Stimulated activated CD8-positive, alpha-beta memory T cell treated with anti-CD3 and anti-CD28 coated beads, Interleukin-2, amount 100 ng/mL, for 1 hour (primary cell): Measurements from ENCODE around the gene BTBD7.
"Not testable (repeated sequence)": the region's sequence is repeated elsewhere in the genome, so short reads cannot be mapped to it uniquely, and the experiment has no call there.

Source experiments
- DNase-seq, 2 donors: peaks; one replicate each; pipeline ENCODE4 v3.0.0-alpha.2; 2020; ENCODE audit warnings: low read depth in 2 of 2

BTBD7 gene

GRCh38 chr14:93263416-93263815 is 69.4 kb downstream of the BTBD7 start:
- no peak for DNase-seq

- DNase-seq = no peak
These were observed 70.4 kb downstream of the BTBD7 start for GRCh38 chr14:93262446-93262845.

- no peak for DNase-seq
These were observed 83.6 kb downstream of the BTBD7 start for GRCh38 chr14:93249128-93249831.

- DNase-seq = no peak
These were observed 86.3 kb downstream of the BTBD7 start for GRCh38 chr14:93246534-93246933.

DNA sequence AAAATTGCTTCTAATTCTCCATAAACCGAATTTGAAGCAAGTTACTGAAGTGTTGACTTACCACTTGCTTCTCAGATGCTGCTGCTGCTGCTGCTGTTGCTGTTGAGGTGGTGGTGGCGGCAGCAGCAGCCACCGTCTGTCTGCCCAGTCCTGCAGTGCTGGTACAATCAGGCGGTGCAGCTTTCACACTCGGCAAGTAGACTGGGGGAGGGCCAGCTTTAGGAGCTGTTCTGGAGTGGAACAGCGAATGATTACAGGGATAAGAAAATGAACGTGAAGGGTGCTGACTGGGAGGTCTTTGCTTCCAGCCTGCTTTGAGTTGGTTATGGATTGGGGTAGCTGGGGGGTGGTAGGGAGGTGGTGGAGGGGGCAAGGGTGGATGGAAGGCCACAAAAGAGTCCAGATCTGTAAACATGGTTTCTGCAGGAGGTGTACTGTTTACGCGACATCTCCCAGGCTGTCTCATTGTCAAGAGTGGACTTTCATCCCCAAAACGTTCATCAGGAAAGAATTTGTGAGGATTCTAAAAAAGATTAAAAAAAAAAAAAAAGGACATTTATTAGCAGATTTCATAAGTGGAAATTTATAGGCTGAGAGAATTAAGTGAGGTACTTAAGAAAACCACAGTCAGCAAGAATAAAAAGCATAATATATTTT is 86.9 kb downstream of the BTBD7 start:
- DNase-seq = no peak

DNA sequence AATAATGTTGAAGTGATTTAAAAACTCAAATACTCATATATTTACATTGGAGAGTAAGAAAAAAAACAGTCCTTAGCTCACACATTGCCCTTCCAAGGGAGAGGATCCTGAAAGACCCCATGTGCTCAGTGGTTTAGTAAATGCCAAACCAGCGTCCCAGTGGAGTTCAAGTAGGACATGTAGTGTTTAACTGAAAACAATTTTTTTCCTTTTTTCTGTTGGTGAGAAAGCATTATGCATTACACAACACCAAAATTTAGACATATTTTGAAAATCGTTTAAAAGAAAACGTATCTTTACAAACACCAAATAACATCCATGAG is 92.2 kb downstream of the BTBD7 start:
- DNase-seq = no peak

DNA sequence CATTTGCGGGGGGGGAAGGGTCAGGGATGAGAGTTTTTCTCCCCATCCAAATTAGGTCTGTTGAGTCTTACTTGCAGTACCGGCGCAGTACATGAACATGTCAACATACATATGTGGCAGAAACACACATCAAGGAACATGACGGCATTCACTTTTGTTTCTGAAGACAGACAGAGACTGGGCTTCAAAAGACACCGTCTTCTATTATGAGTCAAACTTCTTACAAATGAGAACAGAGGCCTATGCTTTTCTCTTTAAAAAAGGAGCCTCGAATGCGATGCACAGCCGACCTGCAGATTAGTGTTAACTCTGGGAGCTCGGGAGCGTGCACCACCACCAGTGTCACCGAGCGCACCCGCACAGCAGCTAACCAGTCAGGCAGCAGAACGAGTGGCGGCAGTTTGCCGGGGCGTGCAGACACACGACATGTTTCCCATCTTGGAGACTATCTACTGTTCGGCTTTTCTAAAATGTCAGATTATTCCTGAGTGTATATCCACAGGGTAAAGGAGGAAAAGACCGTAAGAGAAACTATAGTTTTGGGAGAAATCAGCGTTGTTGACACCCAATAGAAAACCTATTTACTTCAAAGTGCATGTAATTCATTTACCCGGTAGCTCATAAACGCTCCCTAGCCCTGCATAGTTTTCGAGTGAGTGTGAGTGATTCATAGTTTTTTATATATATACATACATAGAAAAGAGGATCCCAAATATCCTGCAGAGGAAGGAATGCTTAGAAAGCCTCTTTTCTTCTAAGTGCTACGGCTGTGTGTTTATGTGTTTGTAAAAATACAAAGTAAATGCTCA is 92.8 kb downstream of the BTBD7 start:
- DNase-seq = no peak

- no peak for DNase-seq
These were observed 98.0 kb downstream of the BTBD7 start for GRCh38 chr14:93234798-93235197.

DNA sequence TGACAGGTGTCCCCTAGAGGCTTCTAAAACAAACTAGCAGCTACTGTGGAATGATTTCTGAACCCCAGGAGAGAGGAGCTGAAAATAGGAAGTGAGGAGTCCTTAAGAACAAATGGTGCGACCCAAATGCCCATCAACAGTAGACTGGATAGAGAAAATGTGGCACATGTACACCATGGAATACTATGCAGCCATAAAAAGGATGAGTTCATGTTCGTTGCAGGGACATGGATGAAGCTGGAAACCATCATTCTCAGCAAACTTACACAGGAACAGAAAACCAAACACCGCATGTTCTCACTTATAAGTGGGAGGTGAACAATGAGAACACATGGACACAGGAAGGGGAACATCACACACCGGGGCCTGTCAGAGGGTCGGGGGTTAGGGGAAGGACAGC is 99.8 kb downstream of the BTBD7 start:
- not testable (repeated sequence) for DNase-seq

GRCh38 chr14:93232159-93232558 is 100.7 kb downstream of the BTBD7 start:
- DNase-seq = no peak

DNA sequence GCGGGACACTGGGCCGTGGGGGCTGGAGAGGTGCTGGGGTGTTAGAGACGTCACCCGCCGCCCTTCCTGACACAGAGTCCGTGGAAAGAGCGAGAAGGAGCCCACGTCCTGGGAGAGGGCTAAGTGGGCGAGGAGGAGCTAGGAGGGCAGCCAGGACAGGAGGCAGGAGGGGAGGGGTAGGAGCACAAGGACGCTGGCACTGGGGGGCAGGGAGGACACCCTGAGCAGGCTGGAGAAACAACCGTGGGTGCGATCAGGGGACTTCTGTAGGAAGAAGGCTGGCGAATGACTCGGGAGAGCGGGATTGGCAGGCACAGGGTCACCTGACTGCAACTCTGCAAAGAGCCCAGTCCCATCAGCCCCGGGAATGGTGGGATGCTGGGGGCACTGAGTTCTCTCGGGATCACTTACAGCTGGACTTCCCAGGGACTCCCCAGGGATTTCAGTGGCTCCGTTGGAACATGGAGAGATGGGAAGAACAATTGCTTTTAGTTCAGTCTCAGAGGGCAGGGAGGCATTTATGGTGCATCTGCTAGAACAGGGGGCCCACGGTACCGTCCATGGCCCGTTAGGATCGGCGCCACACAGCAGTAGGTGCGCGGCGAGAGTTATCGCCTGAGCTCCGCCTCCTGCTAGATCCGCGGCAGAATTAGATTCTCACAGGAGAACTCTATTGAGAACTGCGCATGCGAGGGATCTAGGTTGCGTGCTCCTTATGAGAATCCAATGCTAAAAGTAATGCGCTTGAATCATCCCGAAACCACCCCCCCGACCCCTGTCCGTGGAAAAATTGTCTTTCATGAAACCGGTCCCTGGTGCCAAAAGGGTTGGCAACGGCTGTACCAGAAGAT is 101.5 kb downstream of the BTBD7 start:
- no peak for DNase-seq

GRCh38 chr14:93230539-93230938 is 102.3 kb downstream of the BTBD7 start:
- DNase-seq = no peak

GRCh38 chr14:93228550-93228949 is 104.3 kb downstream of the BTBD7 start:
- no peak for DNase-seq

DNA sequence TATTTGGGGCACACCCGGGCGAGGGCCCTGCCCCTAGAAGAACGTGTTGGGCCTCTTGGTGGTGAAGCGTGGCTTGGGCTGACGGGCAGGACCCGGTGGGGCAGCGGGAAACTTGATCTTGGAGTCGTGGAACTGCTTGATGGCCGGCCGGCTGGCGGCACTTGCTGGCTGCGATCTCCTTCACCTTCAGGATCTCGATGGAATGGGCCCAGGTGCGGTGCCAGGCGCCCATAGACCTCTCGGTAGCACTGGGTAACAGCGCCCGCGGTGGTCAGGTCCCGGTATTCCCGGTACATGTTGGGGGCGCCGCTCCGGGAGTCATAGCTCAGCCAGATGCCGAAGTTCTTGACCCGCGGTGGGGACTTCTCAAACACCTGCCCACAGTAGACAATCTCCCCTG is 109.3 kb downstream of the BTBD7 start:
- DNase-seq = no peak

GRCh38 chr14:93220509-93220908 is 112.3 kb downstream of the BTBD7 start:
- no peak for DNase-seq

DNA sequence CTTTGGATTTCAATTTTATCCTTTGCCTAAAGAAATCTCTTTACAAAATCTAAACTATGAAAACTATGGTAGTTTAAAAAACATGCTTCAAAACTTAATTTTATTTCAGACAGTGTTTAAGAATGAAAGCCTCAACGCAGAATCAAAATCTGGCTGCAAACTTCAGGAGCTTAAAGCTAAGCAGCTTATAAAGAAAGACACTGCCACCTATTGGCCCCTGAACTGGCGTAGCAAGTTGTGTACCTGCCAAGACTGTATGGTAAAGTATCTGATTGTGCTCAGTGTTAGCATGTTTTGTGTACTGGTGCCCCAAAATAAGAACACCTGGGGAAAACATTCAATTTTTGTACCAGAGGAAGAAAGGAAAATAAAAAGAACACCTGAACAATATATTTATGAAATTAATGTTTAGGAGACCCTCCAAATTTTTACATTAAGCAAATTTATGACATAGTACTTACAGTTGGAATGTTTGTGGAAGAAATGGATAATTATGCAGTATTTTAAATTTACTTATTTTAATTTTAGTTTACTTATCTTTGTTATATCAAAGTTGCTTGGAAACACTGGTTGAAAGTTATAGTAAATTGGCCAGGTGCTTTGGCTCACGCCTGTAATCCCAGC is 113.6 kb downstream of the BTBD7 start:
- peak in 1 of 2 donors; percentile 28 for DNase-seq

DNA sequence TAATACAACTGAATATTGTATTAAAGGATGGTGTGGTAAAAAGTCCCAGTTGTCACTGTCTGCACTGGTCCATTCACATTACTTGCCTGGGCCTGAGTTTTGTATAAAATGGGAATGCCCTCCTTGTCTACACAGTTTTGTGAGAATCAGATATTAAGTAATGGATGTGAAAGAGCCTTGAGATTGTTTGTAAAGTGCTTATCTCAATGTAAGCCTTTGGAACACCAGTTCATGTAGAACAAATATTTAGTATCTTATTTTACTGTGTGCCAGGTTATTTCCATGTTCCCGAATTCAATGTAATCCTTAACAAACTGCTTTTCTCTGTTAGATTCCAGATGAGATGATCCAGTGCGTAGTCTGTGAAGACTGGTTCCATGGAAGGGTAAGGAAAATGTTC is 118.2 kb downstream of the BTBD7 start:
- DNase-seq = no peak

DNA sequence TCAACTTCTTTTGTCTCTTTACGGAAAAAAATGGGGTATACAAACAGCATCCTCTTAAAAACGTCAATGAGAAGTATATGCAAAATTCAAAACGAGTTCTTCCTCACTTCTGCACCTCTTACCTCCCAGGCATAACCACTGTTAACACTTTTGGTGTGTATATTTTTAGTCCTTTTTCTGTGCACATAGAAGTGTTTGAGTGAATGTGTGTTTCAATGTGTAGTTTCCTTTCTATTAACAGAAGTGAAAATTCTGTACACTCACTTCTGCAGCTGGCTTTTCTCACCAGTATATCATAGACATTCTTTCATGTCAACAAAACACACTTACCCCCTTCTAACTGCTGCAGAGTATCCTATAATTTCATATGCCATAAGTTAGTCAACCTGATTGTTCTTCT is 120.4 kb downstream of the BTBD7 start:
- DNase-seq = no peak

DNA sequence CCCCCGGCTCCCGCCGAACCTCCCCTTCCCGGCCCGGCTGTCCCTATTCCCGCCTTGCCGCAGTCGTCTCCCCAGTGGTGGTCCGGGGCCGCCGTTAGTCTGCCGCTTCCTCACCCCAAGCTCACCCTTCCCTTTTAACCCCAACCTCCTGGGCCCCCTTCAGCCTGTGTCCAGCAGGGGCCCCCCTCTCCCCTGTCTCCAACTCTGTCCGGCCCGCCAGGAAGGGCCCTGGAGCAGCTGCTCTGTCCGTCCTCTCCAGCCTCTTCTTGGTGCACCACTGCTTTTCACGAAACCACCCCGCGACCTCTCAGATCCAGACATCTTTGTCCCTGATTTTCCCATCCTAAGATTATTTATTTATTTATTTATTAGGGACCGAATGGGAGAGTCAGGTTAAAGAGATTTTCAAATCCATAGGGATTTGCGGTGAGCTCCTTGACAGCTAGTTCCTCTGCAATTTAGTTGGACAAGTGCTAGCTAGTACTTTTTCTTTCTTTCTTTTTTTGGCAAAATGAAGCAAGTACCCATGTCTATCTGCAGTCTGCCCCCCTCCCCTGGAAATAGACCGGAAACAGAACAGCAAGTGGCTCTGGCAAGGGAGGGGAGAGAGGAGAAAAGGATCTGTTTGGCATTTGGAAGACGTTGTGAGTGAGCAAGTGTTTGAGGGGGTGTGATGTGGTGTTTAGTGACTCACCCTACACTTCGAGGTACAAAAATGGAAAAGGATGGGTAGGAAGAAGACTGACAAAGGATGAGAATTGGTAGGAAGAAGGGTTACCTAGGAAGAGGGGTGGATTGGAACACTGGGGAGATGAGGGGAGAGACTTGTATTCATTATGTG is 125.1 kb downstream of the BTBD7 start:
- no peak for DNase-seq

- DNase-seq = peak; percentile 66 to 75
These were observed 125.9 kb downstream of the BTBD7 start, which contains the start of the genes GON7 and UBR7 for GRCh38 chr14:93206793-93207467. Gene GON7, minus strand, starts transcription at chr14:93207065. Its CDS starts 28 bp downstream, at chr14:93207037. Gene UBR7, plus strand, starts transcription at chr14:93207256. Its CDS starts 36 bp downstream, at chr14:93207292.
